ENCODE results near the gene RAPGEF5.

DNA sequence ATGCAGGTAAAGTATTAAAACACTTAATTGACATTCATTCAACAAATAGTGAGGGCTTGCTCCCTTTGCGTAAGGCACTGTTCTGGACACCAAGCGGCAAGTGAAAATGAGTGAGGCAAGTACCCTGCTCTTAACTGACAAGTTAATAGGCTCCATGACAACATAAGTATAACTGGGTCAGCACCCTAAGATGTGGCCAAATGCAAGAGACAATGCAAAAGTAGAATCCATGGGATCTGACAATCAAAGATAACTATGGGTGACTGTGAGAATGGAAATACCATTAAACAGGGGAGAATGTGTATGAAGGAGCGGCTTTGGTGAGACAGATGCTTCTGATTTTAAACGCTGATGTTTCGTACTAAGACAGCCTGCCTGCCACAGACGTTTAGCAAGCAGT is 160.5 kb downstream of the RAPGEF5 start:
- TF ChIP-seq, protein P1, sequence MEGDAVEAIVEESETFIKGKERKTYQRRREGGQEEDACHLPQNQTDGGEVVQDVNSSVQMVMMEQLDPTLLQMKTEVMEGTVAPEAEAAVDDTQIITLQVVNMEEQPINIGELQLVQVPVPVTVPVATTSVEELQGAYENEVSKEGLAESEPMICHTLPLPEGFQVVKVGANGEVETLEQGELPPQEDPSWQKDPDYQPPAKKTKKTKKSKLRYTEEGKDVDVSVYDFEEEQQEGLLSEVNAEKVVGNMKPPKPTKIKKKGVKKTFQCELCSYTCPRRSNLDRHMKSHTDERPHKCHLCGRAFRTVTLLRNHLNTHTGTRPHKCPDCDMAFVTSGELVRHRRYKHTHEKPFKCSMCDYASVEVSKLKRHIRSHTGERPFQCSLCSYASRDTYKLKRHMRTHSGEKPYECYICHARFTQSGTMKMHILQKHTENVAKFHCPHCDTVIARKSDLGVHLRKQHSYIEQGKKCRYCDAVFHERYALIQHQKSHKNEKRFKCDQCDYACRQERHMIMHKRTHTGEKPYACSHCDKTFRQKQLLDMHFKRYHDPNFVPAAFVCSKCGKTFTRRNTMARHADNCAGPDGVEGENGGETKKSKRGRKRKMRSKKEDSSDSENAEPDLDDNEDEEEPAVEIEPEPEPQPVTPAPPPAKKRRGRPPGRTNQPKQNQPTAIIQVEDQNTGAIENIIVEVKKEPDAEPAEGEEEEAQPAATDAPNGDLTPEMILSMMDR (conservative IDR thresholded peaks at IDR 0.05) = no peak
- TF ChIP-seq ZFX (IDR thresholded peaks at IDR 0.05) = no peak

Measured in C4-2B (cell line).